HG02981 (cell line): ENCODE data around the gene SLC4A2.
A peak's percentile ranks its signal among the peaks of the same experiment; 100 is the strongest.
"Not testable (repeated sequence)": the region's sequence is repeated elsewhere in the genome, so short reads cannot be mapped to it uniquely, and the experiment has no call there.

Experiments
- ATAC-seq: cut with Tn5 transposase; IDR thresholded peaks from one replicate; pipeline ENCODE4 v1.9.1; 2021; ENCODE audit warnings: mild to moderate bottlenecking, moderate library complexity; ENCODE audit not compliant: unreplicated experiment

The SLC4A2 gene

GRCh38 chr7:151025924-151026671 lies 33.3 kb upstream of the SLC4A2 start:
- ATAC-seq: no peak

- ATAC-seq: not testable (repeated sequence)
These were observed 32.3 kb upstream of the SLC4A2 start for GRCh38 chr7:151026771-151027727.

- ATAC-seq: not testable (repeated sequence)
These were observed 31.7 kb upstream of the SLC4A2 start for GRCh38 chr7:151027728-151028130.

GRCh38 chr7:151028131-151028947 lies 31.1 kb upstream of the SLC4A2 start, which contains the start of gene ABCB8:
Gene ABCB8 (plus strand): TSS chr7:151028450. CDS start chr7:151028516, 66 bp downstream.
- ATAC-seq: peak; percentile 95

GRCh38 chr7:151028948-151029501 lies 30.4 kb upstream of the SLC4A2 start:
- ATAC-seq: no peak

- ATAC-seq: no peak
These were observed 28.4 kb upstream of the SLC4A2 start for GRCh38 chr7:151031011-151031410.

- ATAC-seq: no peak
These were observed 26.2 kb upstream of the SLC4A2 start for GRCh38 chr7:151032936-151033863.

- no peak for ATAC-seq
These were observed 25.5 kb upstream of the SLC4A2 start for GRCh38 chr7:151033864-151034249.

GRCh38 chr7:151034312-151035025 lies 24.9 kb upstream of the SLC4A2 start:
- ATAC-seq: no peak

GRCh38 chr7:151035026-151035717 lies 24.2 kb upstream of the SLC4A2 start:
- no peak for ATAC-seq

- no peak for ATAC-seq
These were observed 23.5 kb upstream of the SLC4A2 start for GRCh38 chr7:151035902-151036301.

- ATAC-seq: no peak
These were observed 20.2 kb upstream of the SLC4A2 start for GRCh38 chr7:151038951-151039849.

GRCh38 chr7:151039850-151040548 lies 19.4 kb upstream of the SLC4A2 start:
- no peak for ATAC-seq

- no peak for ATAC-seq
These were observed 18.6 kb upstream of the SLC4A2 start for GRCh38 chr7:151040616-151041375.

- ATAC-seq: not testable (repeated sequence)
These were observed 15.9 kb upstream of the SLC4A2 start for GRCh38 chr7:151043449-151043848.

- no peak for ATAC-seq
These were observed 15.4 kb upstream of the SLC4A2 start for GRCh38 chr7:151043959-151044358.
